GM19468 (cell line): ENCODE measurements around the gene POLR2C.

Experiments used
- ATAC-seq: cut with Tn5 transposase; IDR thresholded peaks from one replicate; pipeline ENCODE4 v1.9.1; 2021; ENCODE audit warnings: mild to moderate bottlenecking, moderate library complexity, moderate number of reproducible peaks; ENCODE audit not compliant: unreplicated experiment; ENCODE audit errors: extremely low read depth

The POLR2C gene

DNA sequence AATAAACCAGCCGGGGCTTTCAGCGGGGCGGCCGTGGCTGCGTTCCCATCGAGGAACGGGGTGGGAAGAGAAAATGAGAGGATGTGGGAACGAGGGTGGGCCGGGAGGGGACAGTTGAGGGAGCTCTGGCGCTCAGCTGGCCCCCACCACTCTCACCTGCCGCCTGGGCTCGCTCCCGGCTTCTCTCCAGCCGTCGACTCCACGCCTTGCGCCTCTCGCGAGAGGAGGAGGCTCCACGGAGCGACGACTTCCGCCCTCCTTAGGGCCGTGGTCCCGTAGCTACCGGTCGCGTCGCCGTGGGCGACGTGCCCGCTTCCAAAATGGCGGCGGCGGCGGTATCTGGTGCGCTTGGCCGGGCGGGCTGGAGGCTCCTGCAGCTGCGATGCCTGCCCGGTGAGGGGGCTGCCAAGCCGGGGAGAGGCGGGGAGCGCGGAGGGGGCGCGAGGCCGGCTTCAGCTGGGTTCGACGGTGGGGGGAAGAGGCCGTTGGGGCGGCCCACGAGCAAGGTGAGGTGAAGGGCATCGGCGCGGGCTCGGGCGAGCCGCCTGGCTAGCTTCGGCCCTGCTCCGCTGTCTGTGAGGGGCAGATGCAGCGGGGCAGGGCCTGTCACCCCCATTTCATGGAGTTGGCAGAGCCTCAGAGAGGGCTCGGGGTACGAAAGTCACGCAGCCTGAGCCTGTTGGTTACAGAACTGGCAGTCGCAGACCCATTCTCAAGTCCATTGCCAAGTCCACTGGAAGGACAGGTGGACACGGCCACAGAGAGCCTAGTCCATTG is 15.1 kb upstream of the POLR2C start, which contains the start of the genes CIAPIN1 and COQ9:
CIAPIN1 (minus strand) TSS at position 200 of the 777 bp plus-strand sequence. CDS start 6,457 bp downstream, outside the sequence.
COQ9 (plus strand) TSS at position 294 of the 777 bp plus-strand sequence; CDS start at position 321, 27 bp downstream.
- ATAC-seq: peak; percentile 81

DNA sequence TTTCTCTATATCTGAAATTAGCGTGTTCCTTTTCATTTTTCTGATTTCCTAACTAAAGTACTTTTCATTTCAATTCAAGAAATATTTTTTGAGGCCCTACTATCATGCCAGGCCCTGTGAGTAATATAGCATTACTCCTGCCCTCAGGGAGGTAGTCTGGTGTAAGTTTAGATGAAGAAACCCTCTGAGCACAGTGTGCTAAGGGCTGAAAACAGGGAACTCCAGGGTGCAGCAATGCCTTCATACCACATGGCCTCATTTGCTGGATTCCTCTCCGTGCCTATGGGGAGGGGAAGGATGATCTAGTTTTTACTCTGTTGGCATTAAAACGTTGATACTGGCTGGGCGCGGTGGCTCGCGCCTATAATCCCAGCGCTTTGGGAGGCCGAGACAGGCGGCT is 10.5 kb upstream of the POLR2C start:
- ATAC-seq: no peak

DNA sequence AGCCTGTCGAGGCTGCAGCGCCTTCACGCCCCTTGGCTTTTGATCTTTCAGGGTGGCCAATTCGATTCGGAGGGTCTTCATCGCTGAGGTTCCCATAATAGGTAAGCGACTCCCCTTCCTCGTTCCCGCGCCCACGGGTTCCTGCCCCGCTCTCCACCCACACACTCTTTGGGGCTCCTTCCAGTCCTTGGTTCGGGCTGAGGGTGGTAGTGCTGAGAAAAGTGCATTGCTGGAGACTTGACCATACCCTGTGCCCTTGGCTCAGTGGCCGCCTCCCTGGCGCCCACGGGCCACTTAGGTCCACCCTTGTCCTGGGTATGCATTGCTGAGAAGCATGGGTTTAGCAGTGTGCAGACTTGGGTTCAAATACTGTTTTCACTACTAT is 491 bp downstream of the POLR2C start:
- no peak for ATAC-seq

DNA sequence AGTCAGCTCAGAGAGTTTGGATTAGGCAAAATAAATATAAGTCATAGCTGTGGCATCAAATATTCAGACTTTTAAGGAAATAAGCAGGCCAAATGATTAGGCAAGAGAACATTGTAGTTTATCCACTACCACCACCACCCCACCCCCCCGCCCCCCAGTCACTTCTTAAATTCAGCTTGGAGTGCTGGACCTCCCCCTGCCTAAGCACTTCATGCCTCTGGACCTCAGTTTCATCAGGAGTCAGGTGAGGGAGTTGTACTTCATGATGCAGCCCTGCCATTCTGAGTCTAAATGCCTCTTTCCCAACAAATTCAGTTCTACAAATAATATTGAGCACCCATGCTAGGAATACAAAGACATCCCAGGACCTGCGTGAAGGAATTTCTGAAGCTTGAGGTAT is 2.0 kb downstream of the POLR2C start:
- ATAC-seq: no peak

DNA sequence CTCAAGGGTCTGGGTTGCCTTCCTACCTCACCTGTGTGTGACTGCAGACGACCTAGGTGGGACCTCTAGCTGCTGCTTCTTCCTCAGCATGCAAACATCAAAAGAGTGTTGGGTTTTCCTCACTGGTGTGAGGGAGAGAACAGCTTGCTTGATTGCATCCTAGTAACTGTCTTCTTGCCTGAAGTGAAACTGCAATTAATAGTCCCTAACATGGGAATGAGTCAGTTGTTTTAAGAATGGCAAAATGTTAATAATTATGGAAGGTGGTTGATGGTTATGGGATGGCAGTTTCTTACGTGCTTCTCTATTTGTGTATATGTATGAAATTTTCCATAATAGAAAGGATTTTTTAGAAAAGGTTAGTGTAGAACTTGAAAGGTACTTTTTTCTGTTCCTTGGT is 5.9 kb downstream of the POLR2C start:
- no peak for ATAC-seq

DNA sequence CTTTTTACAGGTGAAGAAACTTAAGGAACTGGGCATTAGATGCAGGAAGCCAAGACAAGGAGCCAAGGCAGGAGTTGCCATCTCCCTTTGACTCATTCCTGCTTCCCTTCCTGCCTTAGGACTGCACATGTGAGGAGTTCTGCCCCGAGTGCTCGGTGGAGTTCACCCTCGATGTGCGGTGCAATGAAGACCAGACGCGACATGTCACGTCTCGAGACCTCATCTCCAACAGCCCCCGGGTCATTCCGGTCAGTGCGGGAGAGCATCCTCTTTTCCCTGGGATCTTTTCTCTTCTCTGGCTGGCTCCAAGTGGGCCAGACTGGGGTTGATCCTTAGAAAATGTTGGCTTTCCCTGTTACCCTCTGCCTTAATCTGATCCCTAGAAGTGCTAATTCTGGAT is 6.6 kb downstream of the POLR2C start:
- no peak for ATAC-seq

DNA sequence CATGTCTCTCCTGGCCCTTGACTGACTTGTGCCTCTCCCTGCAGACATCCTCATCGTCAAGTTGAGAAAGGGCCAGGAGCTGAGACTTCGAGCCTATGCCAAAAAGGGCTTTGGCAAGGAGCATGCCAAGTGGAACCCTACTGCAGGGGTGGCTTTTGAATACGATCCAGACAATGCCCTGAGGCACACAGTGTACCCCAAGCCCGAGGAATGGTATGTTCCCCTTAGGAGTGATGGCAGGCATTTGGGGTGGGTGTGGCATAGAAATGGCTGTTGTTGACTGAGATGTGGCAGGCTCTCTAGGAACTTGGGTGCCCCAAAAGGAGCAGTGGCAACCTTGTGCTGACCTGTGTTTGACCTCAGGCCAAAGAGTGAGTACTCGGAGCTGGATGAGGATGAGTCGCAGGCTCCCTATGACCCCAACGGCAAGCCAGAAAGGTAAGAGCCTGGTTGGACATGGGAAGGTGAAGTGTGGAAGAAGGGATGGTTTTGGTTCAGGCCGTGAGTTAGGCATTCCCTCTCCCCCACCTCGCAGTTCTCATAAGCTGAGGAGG is 7.5 kb downstream of the POLR2C start:
- ATAC-seq: no peak

DNA sequence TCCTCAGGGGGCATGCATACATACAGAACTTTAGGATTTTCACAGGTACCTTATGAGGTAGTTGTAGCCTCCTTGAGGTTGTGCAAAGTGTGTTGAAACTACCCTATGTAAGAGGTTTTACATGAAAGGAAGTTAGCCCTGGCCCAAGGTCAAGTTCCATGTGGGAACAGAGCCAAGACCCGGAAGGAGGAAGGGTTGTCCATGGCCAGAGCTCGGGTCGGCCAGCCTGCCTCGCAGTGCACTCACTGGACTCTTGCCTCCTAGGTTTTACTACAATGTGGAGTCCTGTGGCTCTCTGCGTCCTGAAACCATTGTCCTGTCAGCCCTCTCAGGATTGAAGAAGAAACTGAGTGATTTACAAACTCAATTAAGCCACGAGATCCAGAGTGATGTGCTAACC is 8.2 kb downstream of the POLR2C start:
- no peak for ATAC-seq

DNA sequence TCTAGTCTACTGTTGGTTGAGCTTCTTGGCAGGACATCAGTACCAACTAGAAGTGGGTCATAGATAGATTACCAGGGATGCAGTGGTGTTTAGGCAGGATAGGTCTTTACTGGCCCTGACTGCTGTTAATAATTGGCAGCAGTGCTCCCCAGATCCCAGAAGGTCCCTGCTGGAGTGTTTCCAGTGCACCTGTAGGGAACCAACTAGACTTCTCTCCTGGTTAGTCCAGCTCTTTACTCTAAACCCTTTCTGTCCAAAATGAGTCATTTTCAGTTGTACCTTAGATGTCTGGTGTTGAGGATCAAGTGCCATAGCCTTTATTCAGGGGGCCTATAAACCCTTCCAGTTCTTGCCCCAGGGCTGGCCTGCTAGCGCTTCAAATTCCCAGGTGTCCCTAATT is 8.7 kb downstream of the POLR2C start:
- no peak for ATAC-seq

DNA sequence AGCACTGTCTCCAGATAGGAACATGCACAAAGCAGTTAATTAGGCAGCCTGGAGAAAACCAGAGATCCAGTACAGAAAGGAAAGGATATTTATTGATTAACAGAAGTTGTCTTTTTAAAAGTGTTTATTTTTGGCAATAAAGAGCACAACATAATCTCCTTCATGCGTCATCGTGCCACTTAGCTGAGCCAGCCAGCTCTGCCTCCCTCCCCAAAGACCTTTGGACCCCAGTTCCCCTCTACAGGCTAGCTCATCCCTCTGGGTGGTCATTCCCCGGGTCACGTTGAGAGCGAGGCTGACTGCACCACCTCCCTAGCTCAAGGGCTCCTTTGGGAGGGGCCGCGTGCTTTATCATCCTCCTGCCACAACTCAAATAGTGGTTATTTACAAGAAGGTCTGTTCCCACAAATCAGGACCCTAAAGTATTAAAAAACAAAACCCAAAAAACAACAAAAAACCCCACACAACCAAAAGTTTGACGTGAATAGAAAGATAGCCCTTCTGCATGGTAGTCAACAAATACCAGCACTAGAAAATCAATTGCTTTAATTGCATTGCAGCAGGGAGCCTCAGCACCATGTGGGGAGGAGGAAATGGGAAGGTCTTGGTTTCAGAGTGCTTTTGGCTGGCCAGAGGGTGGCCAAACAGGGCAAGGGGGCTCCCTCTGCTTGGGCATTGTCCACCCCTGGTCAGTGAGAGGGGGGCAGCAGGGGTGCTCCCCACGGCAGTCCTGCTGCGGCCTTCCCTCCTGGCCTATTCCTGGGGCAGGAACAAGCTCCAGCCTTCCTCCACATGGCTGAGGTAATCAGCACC is 9.6 kb downstream of the POLR2C start:
- ATAC-seq: no peak

DNA sequence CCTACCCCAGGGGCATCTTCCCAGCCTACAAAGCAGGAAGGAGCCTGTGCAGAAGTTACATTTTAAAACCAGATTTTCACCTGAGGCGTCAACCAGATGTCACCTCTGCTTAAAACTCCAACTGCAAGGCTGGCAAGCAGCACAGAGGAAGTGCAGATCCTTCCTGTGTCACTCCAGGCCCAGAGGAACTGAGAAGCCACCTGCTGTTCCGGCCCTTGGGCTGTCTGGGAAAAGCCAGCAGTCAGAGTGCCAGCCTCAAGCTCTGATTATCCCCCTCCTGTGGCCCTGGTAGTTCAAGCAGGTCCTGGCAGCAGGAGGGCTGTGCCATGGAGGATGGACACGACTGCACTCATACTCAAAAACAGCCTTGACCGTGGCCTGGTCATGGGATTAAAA is 10.2 kb downstream of the POLR2C start:
- no peak for ATAC-seq

DNA sequence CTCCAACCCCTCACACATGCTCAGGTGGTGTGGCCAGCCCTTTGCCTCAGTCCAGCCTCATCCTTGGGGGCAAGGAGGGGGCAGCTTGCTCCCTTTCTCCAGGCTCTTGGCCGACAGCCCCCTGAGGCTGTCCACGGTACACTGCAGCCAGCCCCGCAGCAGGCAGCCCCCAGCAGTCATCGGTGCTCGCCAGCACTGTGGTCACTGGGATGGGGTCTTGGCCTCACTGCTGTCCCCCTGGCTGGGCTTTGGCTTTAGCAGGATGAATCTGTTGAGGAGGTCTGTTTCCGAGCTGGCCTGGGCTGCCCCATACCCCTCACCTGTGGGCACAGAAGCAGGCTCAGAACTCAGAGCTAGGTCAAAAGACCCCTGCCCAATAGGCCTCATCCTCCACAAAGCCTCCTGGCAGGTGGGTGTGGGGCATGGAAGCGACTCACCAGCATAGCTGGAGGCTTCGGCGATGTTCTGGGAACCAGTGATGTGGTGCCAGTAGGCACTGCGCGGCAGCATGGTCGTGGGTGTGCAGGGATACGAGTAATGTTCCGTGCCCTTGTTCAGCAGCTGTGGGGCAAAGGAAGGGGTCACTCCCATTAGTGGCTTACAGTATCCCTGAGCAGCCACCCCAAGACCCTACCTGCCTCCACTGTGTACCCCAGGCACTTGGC is 10.8 kb downstream of the POLR2C start:
- ATAC-seq: no peak

DNA sequence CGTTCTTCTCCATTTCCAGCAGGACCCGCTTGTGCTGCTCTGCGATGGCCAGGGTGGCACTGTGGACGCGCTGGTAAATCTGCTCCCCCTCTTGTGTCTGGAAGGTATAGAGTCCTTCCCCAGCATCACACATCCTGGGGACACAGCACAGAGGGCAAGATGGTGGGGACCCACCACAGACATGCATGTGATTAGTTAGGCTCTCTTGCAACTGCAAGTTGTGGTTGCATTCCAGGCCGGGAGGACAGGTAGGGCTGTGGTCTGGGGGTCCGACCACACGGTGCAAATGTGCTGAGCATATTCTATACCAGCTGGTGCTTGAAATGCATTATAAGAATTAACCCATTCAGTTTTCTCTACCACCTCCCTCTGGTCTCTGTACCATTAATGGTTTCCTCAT is 11.4 kb downstream of the POLR2C start:
- ATAC-seq: no peak

DNA sequence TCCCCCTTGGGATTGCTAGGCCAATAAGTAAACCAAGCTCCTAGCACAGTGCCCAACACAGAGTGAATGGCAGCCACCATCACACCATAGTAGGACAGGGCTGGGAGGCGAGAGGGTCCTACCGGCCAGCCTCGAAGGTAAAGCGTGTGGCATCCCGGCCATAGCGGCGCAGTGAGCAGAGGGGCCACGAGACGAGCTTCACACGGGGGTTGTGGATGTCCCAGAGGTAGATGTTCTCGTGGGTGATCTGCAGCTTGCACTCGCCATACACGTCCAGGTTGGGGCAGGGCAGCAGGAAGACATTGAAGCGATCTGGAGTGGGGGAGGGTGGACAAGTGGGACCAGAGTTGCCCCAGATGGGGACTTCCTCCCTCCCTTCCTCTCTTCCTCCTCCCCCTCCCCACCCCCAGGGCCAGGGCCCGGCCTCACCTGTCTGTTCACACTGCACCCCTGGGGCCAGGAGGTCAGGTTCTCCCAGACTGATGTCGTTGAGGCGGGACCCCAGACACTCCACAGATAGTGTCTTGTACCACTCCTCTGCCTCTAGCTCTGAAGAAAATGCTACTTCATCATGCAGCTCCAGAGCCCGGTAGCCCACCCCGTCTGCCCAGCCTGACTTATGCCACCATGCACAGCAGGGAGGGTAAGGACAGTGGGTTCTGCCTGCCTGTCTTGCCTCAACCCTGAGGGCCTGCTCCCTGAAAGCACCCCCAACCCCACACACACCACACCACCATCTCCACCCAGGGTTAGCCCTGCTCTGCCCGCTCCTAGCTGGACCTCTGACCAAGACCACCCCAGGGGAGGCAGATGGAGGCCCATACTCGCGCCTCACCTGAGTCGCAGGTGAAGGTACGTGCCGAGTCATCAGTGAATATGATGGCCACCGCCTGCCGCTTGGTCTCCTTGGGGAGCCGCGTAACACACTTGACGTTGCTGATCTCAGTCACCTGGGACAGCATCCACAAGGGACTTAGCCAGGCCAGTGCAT is 12.5 kb downstream of the POLR2C start:
- no peak for ATAC-seq

DNA sequence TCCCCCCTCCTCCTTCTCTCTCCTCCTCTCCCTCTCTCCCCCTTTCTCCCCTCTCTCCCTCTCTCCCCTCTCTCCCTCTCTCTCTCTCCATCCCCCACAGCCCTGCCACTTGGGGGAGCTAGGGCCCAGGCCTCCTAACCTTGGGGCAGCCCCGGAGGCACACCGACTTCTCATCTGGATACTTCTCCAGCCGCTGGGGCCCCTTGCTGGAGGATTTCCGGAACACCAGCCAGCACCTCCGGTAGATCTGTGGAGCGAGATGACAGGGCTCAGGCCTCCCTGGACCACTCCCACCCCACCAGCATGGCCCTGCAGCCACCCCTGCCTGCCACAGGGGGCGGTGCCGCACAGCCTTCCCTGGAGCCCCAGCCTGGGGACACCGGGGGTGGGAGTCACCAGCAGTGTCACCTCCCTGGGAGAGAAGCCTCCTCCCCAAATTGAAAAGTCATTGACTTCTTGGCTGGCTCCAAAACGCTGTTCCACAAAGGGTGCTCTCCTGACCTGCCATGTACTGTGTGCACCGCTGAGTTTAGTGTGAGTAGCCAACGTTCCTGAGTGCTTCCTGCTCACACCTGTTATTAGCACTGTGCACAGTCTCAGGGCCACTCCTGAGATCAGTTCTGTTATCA is 13.3 kb downstream of the POLR2C start:
- ATAC-seq: peak; percentile 73

DNA sequence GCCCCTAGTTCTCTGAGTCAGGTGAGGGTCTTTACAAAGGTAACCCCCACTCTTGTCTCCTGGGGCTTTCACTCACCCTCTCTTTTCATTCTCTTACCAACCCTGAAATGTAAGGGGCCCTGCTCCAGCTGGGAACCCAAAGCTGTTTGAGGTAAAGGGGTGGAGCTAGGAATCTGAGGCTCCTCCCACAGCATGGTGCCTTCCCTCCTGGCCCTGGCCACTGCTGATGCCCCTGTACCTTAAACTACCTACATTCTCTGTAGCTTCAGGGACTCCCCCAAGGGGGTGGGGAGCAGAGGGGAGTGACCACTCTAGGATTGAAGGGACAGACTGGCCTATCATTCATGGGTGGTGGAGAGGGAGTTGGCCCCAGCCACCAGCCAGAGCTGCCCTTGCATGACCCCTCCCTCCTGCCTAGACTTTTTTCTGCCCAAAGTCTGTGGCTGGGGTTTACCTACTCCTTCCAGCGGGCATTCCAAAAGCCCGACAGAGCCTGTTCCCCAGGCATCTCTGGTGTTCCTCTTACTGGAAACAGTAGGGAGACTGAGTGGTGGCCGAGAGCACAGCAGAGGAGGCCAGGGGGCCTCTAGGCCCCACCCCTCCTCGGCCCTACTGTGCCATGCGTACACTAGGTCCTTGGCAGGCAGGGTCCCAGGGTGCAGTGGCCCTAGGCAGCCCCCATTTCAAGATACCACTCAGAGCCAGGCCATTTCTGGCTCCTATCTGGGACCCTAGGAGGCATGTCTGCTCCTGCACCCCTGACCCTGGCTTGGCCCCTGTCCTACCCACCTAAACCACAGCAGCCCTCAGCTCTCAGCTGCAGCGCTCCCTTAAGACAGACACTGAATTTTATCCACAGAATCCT is 14.3 kb downstream of the POLR2C start:
- ATAC-seq: no peak

DNA sequence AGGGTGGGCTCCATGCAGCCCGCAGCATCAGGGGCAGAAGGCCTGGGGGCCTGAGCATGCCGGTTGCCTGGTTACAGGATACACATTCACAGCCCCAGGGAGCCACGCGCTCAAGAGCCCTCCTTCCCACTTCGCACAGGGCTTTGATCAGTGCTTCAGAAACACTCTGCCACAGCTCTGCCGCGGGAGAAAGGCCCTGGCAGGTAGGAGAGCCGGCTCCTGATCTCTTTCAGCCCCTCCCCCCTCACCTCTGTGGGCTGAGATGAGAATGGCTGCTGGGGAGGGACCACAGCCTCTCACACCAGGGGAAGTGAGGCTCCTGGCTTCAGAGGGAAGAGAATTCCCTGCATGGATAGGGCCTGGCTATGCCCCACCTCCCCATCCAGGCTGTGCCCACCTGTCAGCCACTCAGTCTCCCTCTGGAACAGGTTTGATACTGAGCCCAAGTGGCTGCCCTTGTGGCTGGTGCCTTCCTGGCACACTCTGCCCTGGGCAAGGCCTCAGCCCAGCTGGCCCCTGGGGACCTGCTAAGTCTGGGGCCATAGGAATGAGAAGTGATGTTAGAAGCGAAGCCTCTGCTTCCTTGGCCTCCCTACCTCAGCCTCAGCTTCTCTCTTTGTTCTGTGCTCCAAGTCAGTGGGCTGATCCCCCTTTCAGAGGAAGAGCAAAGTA is 15.2 kb downstream of the POLR2C start:
- ATAC-seq: no peak
